ENCODE results near the gene CFAP74.
"Not testable (repeated sequence)": the region's sequence is repeated elsewhere in the genome, so short reads cannot be mapped to it uniquely, and the experiment has no call there.

The CFAP74 gene

GRCh38 chr1:1937549-1938275 is 65.9 kb downstream of the CFAP74 start:
- Histone ChIP-seq H3K9ac (ENCODE audit: low read length) (no peak overlapping the region), H3K4me1 (ENCODE audit: control insufficient read depth, low read depth, low read length) (no peaks in the 10 kb centered on the region), H3K36me3 (ENCODE audit: control insufficient read depth, low read depth, low read length) (no peaks in the 10 kb centered on the region), H3K4me3 (ENCODE audit: low read length) (no peak overlapping the region), H3K9me3 (ENCODE audit: control insufficient read depth, low read depth, low read length) (no peaks in the 10 kb centered on the region), H3K27me3 (ENCODE audit: control insufficient read depth, insufficient read depth, low read length) (no peaks in the 10 kb centered on the region), H3K27ac (ENCODE audit: low read length) (no peak overlapping the region)

GRCh38 chr1:1937061-1937460 is 66.5 kb downstream of the CFAP74 start:
- no peak overlapping the region for H3K4me3 ChIP-seq (ENCODE audit: low read length)
- H3K27me3 ChIP-seq (ENCODE audit: control insufficient read depth, insufficient read depth, low read length) = no peaks in the 10 kb centered on the region

GRCh38 chr1:1934848-1935247 is 68.7 kb downstream of the CFAP74 start:
- not testable (repeated sequence) for H3K36me3 ChIP-seq (ENCODE audit: control insufficient read depth, low read depth, low read length); H3K9ac ChIP-seq (ENCODE audit: low read length); H3K27ac ChIP-seq (ENCODE audit: low read length); H3K27me3 ChIP-seq (ENCODE audit: control insufficient read depth, insufficient read depth, low read length); H3K4me3 ChIP-seq (ENCODE audit: low read length); H3K4me1 ChIP-seq (ENCODE audit: control insufficient read depth, low read depth, low read length); H3K9me3 ChIP-seq (ENCODE audit: control insufficient read depth, low read depth, low read length)

More at GRCh38 chr1:1937061-1937460, 66.5 kb downstream of the CFAP74 start:
- Histone ChIP-seq H3K4me1 (ENCODE audit: control insufficient read depth, low read depth, low read length) (no peaks in the 10 kb centered on the region), H3K9me3 (ENCODE audit: control insufficient read depth, low read depth, low read length) (no peaks in the 10 kb centered on the region), H3K27ac (ENCODE audit: low read length) (no peak overlapping the region), H3K9ac (ENCODE audit: low read length) (no peak overlapping the region), H3K36me3 (ENCODE audit: control insufficient read depth, low read depth, low read length) (no peaks in the 10 kb centered on the region)

- Histone ChIP-seq H3K27ac (ENCODE audit: low read length) (no peak overlapping the region), H3K27me3 (ENCODE audit: control insufficient read depth, insufficient read depth, low read length) (no peaks in the 10 kb centered on the region), H3K9ac (ENCODE audit: low read length) (no peak overlapping the region), H3K4me1 (ENCODE audit: control insufficient read depth, low read depth, low read length) (no peaks in the 10 kb centered on the region), H3K9me3 (ENCODE audit: control insufficient read depth, low read depth, low read length) (no peaks in the 10 kb centered on the region), H3K4me3 (ENCODE audit: low read length) (no peak overlapping the region), H3K36me3 (ENCODE audit: control insufficient read depth, low read depth, low read length) (no peaks in the 10 kb centered on the region)
Observed at GRCh38 chr1:1929639-1930545, 73.7 kb downstream of the CFAP74 start.

GRCh38 chr1:1929102-1929638 is 74.4 kb downstream of the CFAP74 start:
- no peak overlapping the region for H3K27ac ChIP-seq (ENCODE audit: low read length)
- no peaks in the 10 kb centered on the region for H3K36me3 ChIP-seq (ENCODE audit: control insufficient read depth, low read depth, low read length)
- H3K27me3 ChIP-seq (ENCODE audit: control insufficient read depth, insufficient read depth, low read length) = no peaks in the 10 kb centered on the region
- H3K9me3 ChIP-seq (ENCODE audit: control insufficient read depth, low read depth, low read length) = no peaks in the 10 kb centered on the region
- no peak overlapping the region for H3K9ac ChIP-seq (ENCODE audit: low read length)
- no peak overlapping the region for H3K4me3 ChIP-seq (ENCODE audit: low read length)
- H3K4me1 ChIP-seq (ENCODE audit: control insufficient read depth, low read depth, low read length) = no peaks in the 10 kb centered on the region

GRCh38 chr1:1928231-1929101 is 75.1 kb downstream of the CFAP74 start:
- no peaks in the 10 kb centered on the region for H3K27me3 ChIP-seq (ENCODE audit: control insufficient read depth, insufficient read depth, low read length)
- no peak overlapping the region for H3K9ac ChIP-seq (ENCODE audit: low read length)
- no peak overlapping the region for H3K27ac ChIP-seq (ENCODE audit: low read length)
- H3K9me3 ChIP-seq (ENCODE audit: control insufficient read depth, low read depth, low read length) = no peaks in the 10 kb centered on the region
- H3K4me3 ChIP-seq (ENCODE audit: low read length) = no peak overlapping the region
- no peaks in the 10 kb centered on the region for H3K4me1 ChIP-seq (ENCODE audit: control insufficient read depth, low read depth, low read length)
- H3K36me3 ChIP-seq (ENCODE audit: control insufficient read depth, low read depth, low read length) = no peaks in the 10 kb centered on the region

GRCh38 chr1:1927751-1928150 is 75.8 kb downstream of the CFAP74 start:
- no peaks in the 10 kb centered on the region for H3K4me1 ChIP-seq (ENCODE audit: control insufficient read depth, low read depth, low read length)
- H3K27me3 ChIP-seq (ENCODE audit: control insufficient read depth, insufficient read depth, low read length) = no peaks in the 10 kb centered on the region
- H3K9me3 ChIP-seq (ENCODE audit: control insufficient read depth, low read depth, low read length) = no peaks in the 10 kb centered on the region
- no peak overlapping the region for H3K27ac ChIP-seq (ENCODE audit: low read length)
- H3K36me3 ChIP-seq (ENCODE audit: control insufficient read depth, low read depth, low read length) = no peaks in the 10 kb centered on the region
- no peak overlapping the region for H3K4me3 ChIP-seq (ENCODE audit: low read length)
- H3K9ac ChIP-seq (ENCODE audit: low read length) = no peak overlapping the region

- Histone ChIP-seq H3K4me1 (ENCODE audit: control insufficient read depth, low read depth, low read length) (no peaks in the 10 kb centered on the region), H3K9me3 (ENCODE audit: control insufficient read depth, low read depth, low read length) (no peaks in the 10 kb centered on the region), H3K4me3 (ENCODE audit: low read length) (no peak overlapping the region), H3K36me3 (ENCODE audit: control insufficient read depth, low read depth, low read length) (no peaks in the 10 kb centered on the region), H3K9ac (ENCODE audit: low read length) (no peak overlapping the region), H3K27ac (ENCODE audit: low read length) (no peak overlapping the region), H3K27me3 (ENCODE audit: control insufficient read depth, insufficient read depth, low read length) (no peaks in the 10 kb centered on the region)
Observed at GRCh38 chr1:1926886-1927660, 76.5 kb downstream of the CFAP74 start.

- Histone ChIP-seq H3K9ac (ENCODE audit: low read length) (no peak overlapping the region), H3K36me3 (ENCODE audit: control insufficient read depth, low read depth, low read length) (no peaks in the 10 kb centered on the region), H3K9me3 (ENCODE audit: control insufficient read depth, low read depth, low read length) (no peaks in the 10 kb centered on the region), H3K4me1 (ENCODE audit: control insufficient read depth, low read depth, low read length) (no peaks in the 10 kb centered on the region), H3K27ac (ENCODE audit: low read length) (no peak overlapping the region), H3K27me3 (ENCODE audit: control insufficient read depth, insufficient read depth, low read length) (no peaks in the 10 kb centered on the region), H3K4me3 (ENCODE audit: low read length) (no peak overlapping the region)
Observed at GRCh38 chr1:1926346-1926811, 77.2 kb downstream of the CFAP74 start.

GRCh38 chr1:1925437-1926345 is 77.9 kb downstream of the CFAP74 start:
- Histone ChIP-seq H3K4me3 (ENCODE audit: low read length) (no peak overlapping the region), H3K36me3 (ENCODE audit: control insufficient read depth, low read depth, low read length) (no peaks in the 10 kb centered on the region), H3K9ac (ENCODE audit: low read length) (no peak overlapping the region), H3K9me3 (ENCODE audit: control insufficient read depth, low read depth, low read length) (no peaks in the 10 kb centered on the region), H3K27me3 (ENCODE audit: control insufficient read depth, insufficient read depth, low read length) (no peaks in the 10 kb centered on the region), H3K4me1 (ENCODE audit: control insufficient read depth, low read depth, low read length) (no peaks in the 10 kb centered on the region), H3K27ac (ENCODE audit: low read length) (no peak overlapping the region)
